MM.1S (cell line): Measurements from ENCODE around the gene ADPRH.

Source experiments
- DNase-seq: peaks from one replicate; pipeline ENCODE4 v3.0.0-alpha.2; 2015
- H2AFZ ChIP-seq: fragments of 300-600 bp; sonication (generic); 2 replicates; pipeline ENCODE4 v1.6.0; 2016; ENCODE audit warnings: antibody characterized with exemption, low read length
- H3F3A ChIP-seq: fragments of 300-600 bp; sonication (generic); 2 replicates; pipeline ENCODE4 v1.6.1; 2016; ENCODE audit warnings: mild to moderate bottlenecking, antibody characterized with exemption, low read length, moderate library complexity, mixed read lengths; ENCODE audit not compliant: insufficient read depth
- H3K27ac ChIP-seq: fragments of 300-600 bp; sonication (generic); 2 replicates; pipeline ENCODE4 v1.5.1; 2016; ENCODE audit warnings: mild to moderate bottlenecking, low read length
- H3K27me3 ChIP-seq: fragments of 300-600 bp; sonication (generic); replicated peaks from 2 replicates; pipeline ENCODE4 v1.6.0; 2016; ENCODE audit warnings: low read length; ENCODE audit not compliant: insufficient read depth
- H3K36me3 ChIP-seq: fragments of 300-600 bp; sonication (generic); replicated peaks from 2 replicates; pipeline ENCODE4 v1.6.1; 2016; ENCODE audit warnings: mild to moderate bottlenecking, low read length, mixed read lengths; ENCODE audit not compliant: insufficient read depth
- H3K4me1 ChIP-seq: fragments of 300-600 bp; sonication (generic); 2 replicates; pipeline ENCODE4 v1.6.1; 2016; ENCODE audit warnings: low read length, mixed read lengths
- H3K4me2 ChIP-seq: fragments of 300-600 bp; sonication (generic); 2 replicates; pipeline ENCODE4 v1.6.0; 2016; ENCODE audit warnings: low read depth, low read length
- H3K4me3 ChIP-seq: fragments of 300-600 bp; sonication (generic); 2 replicates; pipeline ENCODE4 v1.5.1; 2016; ENCODE audit warnings: low read length, mixed read lengths
- H3K79me2 ChIP-seq: fragments of 300-600 bp; sonication (generic); 2 replicates; pipeline ENCODE4 v1.6.1; 2016; ENCODE audit warnings: mixed run types, low read length, mixed read lengths
- H3K9ac ChIP-seq: fragments of 300-600 bp; sonication (generic); 2 replicates; pipeline ENCODE4 v1.6.1; 2016; ENCODE audit warnings: low read length, mixed read lengths
- H3K9me2 ChIP-seq: fragments of 300-600 bp; sonication (generic); replicated peaks from 2 replicates; pipeline ENCODE4 v1.6.1; 2016; ENCODE audit warnings: mild to moderate bottlenecking, low read length, mixed read lengths; ENCODE audit not compliant: insufficient read depth
- H3K9me3 ChIP-seq: fragments of 300-600 bp; sonication (generic); replicated peaks from 2 replicates; pipeline ENCODE4 v1.6.1; 2016; ENCODE audit warnings: mild to moderate bottlenecking, low read length, mixed read lengths; ENCODE audit not compliant: insufficient read depth
- H4K20me1 ChIP-seq: fragments of 300-600 bp; sonication (generic); 2 replicates; pipeline ENCODE4 v1.6.1; 2016; ENCODE audit warnings: mild to moderate bottlenecking, low read length, moderate library complexity, mixed read lengths; ENCODE audit not compliant: insufficient read depth
- CTCF ChIP-seq: fragments of 300-600 bp; sonication (generic); IDR thresholded peaks from 2 replicates; pipeline ENCODE4 v1.5.1; 2016; ENCODE audit warnings: antibody characterized with exemption, low read length, mixed read lengths
- EZH2 ChIP-seq: fragments of 300-600 bp; sonication (generic); optimal IDR thresholded peaks from 2 replicates; pipeline ENCODE3; 2017; ENCODE audit warnings: low read depth, mild to moderate bottlenecking, antibody characterized with exemption, low read length, mixed read lengths
- EZH2phosphoT487 ChIP-seq: fragments of 300-600 bp; sonication (generic); IDR thresholded peaks from 2 replicates; pipeline ENCODE4 v1.6.1; 2018; ENCODE audit warnings: antibody characterized with exemption, low read length

The ADPRH gene

GRCh38 chr3:119579366-119580066 lies at the start of gene ADPRH:
Gene ADPRH, plus strand, starts transcription at chr3:119579492. Its CDS starts 2,678 bp downstream, at chr3:119582170.
- H3F3A ChIP-seq, result peaks cover 3% of the 10 kb centered on the region; the same call in 1 of the 2 replicates
- H3K4me2 ChIP-seq, result peak within 1 kb of the TSS; percentile 75
- H4K20me1 ChIP-seq, result no peaks in the 10 kb centered on the region
- peak within 1 kb of the TSS; percentile 82 for H2AFZ ChIP-seq
- H3K79me2 ChIP-seq, result no peaks in the 10 kb centered on the region
- H3K36me3 ChIP-seq, result no peaks in the 10 kb centered on the region
- H3K9me3 ChIP-seq, result no peaks in the 10 kb centered on the region
- peak within 1 kb of the TSS; percentile 62 for H3K4me3 ChIP-seq
- H3K27me3 ChIP-seq, result no peaks in the 10 kb centered on the region
- no peaks in the 10 kb centered on the region for H3K4me1 ChIP-seq
- no peaks in the 10 kb centered on the region for H3K9me2 ChIP-seq
- H3K27ac ChIP-seq, result no peak within 1 kb of the TSS
- DNase-seq, result peak; percentile 40
- peak within 1 kb of the TSS; percentile 26; the same call in 1 of the 2 replicates for H3K9ac ChIP-seq
- TF ChIP-seq EZH2phosphoT487, result no peak
- no peak for TF ChIP-seq CTCF
- TF ChIP-seq EZH2, result no peak

GRCh38 chr3:119529883-119530282 lies 49.4 kb upstream of the ADPRH start:
- no peaks in the 10 kb centered on the region for H3K36me3 ChIP-seq
- H3K4me2 ChIP-seq, result no peak overlapping the region

GRCh38 chr3:119530456-119530855 lies 48.8 kb upstream of the ADPRH start:
- no peak for TF ChIP-seq CTCF
- no peak for DNase-seq
- Histone ChIP-seq H3K9ac (no peak overlapping the region), H3K9me2 (no peaks in the 10 kb centered on the region), H3K27me3 (no peaks in the 10 kb centered on the region), H4K20me1 (no peaks in the 10 kb centered on the region), H3K27ac (no peak overlapping the region), H3K9me3 (no peaks in the 10 kb centered on the region), H2AFZ (no peak overlapping the region), H3F3A (no peaks in the 10 kb centered on the region), H3K4me1 (no peaks in the 10 kb centered on the region), H3K4me3 (no peak overlapping the region), H3K4me2 (no peak overlapping the region), H3K36me3 (no peaks in the 10 kb centered on the region), H3K79me2 (no peaks in the 10 kb centered on the region)

More at GRCh38 chr3:119529883-119530282, 49.4 kb upstream of the ADPRH start:
- Histone ChIP-seq H4K20me1 (no peaks in the 10 kb centered on the region), H3K27me3 (no peaks in the 10 kb centered on the region), H3K9me2 (no peaks in the 10 kb centered on the region), H2AFZ (no peak overlapping the region), H3F3A (no peaks in the 10 kb centered on the region), H3K4me1 (no peaks in the 10 kb centered on the region), H3K79me2 (no peaks in the 10 kb centered on the region), H3K9ac (no peak overlapping the region), H3K9me3 (no peaks in the 10 kb centered on the region), H3K27ac (no peak overlapping the region), H3K4me3 (no peak overlapping the region)
- DNase-seq, result no peak
- TF ChIP-seq EZH2phosphoT487 (no peak), CTCF (no peak), EZH2 (no peak)
